GM21390 (cell line): ENCODE data around the gene FAM83B.
"Not testable (repeated sequence)": the region's sequence is repeated elsewhere in the genome, so short reads cannot be mapped to it uniquely, and the experiment has no call there.

Source experiments
- ATAC-seq: cut with Tn5 transposase; IDR thresholded peaks from one replicate; pipeline ENCODE4 v1.9.1; 2021; ENCODE audit not compliant: unreplicated experiment

Gene FAM83B, protein sequence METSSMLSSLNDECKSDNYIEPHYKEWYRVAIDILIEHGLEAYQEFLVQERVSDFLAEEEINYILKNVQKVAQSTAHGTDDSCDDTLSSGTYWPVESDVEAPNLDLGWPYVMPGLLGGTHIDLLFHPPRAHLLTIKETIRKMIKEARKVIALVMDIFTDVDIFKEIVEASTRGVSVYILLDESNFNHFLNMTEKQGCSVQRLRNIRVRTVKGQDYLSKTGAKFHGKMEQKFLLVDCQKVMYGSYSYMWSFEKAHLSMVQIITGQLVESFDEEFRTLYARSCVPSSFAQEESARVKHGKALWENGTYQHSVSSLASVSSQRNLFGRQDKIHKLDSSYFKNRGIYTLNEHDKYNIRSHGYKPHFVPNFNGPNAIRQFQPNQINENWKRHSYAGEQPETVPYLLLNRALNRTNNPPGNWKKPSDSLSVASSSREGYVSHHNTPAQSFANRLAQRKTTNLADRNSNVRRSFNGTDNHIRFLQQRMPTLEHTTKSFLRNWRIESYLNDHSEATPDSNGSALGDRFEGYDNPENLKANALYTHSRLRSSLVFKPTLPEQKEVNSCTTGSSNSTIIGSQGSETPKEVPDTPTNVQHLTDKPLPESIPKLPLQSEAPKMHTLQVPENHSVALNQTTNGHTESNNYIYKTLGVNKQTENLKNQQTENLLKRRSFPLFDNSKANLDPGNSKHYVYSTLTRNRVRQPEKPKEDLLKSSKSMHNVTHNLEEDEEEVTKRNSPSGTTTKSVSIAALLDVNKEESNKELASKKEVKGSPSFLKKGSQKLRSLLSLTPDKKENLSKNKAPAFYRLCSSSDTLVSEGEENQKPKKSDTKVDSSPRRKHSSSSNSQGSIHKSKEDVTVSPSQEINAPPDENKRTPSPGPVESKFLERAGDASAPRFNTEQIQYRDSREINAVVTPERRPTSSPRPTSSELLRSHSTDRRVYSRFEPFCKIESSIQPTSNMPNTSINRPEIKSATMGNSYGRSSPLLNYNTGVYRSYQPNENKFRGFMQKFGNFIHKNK

DNA sequence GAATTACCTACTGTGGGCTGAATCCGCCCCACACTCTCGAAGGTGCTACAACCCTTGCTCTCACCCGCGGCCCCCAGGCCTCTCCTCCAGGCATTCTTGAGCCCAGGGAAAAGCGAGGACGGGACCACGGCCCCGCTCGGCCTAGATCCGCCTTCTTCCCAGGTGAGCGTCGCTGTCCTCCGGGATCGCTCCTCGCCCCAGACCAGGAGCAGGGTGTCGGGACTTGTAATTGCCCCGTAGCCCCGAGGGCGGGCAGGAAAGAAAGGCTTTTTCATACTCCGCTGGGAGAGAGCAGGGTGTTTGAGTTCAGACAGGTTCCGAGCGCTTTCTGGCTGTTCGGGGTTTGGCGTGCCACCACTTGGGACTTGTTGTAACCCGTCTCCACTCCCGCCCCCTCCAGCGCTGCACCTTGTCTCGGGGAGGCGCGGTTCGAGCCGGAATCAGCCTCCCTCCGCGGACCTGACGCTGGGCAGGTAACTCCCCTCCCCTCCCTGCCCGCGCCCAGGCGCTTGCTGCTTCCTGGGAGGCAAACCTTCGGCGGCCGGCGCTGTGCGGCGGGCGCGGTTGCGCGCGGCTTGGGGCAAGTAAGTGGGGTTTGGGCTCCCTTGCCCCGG, at the start of gene FAM83B:
Gene FAM83B (plus strand): TSS at position 529 of the 614 bp plus-strand sequence. CDS start 23,476 bp downstream, outside the sequence.
- ATAC-seq, result no peak

DNA sequence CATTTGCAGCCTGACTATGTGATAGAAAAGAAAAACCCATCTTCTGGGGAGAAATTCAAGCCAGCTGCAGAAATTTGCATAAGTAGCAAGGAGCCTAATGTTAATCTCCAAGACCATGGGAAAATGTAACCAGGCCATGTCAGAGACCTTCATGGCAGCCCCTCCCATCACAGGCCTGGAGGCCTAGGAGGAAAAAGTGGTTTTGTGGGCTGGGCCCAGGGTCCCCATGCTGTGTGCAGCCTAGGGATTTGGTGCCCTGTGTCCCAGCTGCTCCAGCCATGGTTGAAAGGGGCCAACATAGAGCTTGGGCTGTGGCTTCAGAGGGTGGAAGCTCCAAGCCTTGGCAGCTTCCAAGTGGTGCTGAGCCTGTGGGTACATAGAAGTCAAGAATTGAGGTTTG, 49.7 kb upstream of the FAM83B start:
- not testable (repeated sequence) for ATAC-seq

DNA sequence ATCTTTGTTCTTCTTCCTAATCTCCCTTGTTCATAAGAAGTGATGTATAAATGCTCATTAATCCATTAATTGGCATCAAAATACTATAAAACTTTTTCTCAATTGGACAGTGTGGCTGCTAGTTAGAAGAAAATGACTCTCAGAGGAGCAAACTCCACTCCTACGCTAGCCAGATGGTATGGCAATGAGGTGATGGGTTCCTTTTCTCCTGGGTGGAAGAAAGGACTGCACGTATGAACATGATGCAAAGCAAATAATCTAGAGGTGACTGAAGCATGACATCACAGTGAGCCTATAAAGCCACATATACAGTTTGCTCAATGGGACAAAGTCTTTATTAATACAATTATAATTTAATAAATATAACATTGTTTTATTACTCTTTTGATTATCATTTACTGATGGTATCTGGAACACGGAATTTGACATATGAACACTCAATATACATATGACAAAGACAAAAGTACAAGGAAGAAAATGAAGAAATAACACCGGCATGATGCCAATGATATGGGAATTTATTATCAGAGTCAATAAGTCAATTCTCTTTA, 46.4 kb upstream of the FAM83B start:
- no peak for ATAC-seq

DNA sequence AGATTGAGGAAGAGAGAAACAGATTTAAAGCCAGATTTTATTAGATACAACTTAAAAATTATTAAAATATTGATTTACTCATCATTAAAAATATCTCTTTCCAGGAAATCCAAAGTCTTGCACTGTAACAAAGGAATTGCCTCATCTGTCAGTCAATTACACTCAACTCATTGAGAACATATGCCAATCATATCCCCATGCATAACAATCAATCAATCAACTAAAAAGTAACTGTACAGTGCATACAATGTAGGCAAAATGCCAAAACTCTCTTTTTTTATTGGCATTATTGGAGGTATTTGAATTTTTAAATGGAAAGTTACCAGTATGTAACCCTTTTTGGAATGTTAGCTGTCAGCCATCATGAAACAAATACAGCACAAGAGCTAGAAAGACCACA, 45.3 kb upstream of the FAM83B start:
- ATAC-seq, result no peak

DNA sequence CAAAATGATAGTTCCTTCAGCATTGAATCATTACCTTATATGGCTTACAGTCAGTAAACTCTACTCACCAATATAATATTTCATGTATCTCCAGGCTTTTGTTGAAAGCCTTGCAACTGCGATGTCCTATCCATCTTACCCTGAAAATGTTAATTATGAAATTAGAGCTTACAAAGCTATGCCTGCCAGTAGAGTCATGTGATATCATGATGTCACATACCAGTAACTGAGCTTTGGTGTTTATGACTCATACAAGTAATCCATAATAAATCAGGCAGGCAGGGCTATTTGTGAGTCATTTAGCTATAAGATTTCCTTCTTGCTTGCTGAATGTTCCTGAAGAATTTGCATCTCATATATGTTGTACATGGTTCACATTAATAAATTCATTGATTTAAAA, 44.9 kb upstream of the FAM83B start:
- ATAC-seq, result no peak

DNA sequence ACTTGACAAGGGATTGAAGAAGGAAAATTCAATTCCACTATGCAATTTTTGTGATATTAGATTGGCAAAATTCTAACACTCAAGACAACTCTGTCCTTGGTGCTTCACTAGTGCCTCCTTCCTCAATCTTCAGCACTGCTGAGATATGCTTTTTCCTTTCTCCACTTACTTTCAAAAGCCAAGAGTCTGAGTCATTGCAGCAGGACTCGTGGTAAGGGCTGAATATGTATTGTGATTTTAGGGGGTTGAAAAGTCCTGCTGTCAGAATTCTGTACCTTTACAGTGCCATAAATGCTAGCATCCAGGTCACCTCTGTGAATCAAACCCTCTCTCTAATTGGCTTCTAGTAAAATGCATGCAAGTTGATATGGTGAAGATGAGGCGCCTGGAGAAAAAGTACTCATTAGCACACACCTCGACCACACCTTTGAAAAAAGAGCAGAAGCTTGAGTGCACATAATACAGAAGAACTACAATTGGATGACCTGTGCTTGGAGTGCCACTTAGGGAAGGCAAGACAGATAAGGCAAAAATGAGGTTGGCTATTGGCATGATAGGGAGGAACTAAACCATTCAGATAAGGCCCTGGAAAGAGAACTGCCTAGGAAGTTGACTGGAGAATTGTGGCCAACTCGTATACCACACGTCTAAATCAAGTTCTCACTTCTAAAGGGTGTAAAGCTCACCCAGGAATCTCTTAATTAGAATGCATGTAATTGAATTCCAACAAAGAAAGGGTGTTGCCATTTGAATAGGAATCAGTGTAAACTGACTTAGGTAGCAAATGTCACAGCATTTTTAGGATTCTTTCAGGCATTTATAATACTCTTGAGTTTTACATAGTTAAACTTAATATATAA, 43.6 kb upstream of the FAM83B start:
- no peak for ATAC-seq

DNA sequence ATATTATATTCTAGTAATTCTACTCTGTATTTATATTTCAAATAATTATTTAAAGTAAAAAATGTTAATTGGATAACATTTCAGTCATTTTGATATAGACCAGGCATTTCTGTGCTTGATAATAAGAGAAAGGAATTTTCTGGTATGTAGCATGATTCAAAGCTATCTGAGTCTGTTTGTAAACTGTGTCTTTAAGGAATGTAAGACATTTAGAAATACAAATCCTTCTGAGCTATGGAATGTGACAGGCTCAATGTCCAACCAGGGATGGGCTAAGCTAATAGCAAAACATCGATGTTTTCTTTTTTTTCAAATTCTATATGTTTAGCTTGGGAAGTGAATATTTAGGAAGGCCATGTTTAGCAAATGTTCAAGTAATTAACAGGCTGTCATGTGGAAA, 41.5 kb upstream of the FAM83B start:
- ATAC-seq, result no peak

DNA sequence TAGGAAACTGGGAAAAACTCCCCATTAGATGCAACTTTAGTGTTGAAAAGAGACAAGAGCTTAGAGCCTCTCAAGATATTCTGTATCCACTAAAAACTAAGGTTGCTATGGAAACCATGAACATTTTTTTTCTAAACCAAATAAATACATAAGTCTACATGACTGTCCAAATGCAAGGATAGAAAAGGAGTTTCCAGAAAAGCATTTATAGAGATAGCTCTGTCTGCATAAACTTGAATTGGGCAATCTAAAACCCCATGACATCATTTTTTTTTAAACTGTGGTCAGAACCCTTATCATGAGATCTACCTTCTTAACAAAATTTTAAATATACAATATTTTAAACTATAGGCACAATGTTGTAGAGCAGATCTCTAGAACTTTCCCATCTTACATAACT, 36.4 kb upstream of the FAM83B start:
- ATAC-seq, result no peak

DNA sequence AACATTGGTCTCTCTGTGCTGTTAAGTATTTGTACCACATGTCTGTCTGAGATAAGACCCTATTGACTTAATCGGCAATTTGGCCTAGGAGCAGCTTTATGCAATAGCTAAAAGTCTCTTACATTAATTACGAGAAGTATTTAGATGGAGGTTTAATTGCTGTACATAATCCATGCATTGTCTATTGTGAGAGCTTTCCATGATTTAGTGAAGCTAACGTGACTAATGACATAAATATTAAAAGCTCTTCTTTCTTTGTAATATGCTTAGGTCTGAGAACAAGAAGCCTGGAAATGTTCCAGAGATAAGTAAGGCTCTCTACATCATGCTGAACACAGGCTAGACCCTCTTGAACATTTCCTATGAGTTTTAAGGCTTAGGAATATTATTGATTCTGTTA, 32.7 kb upstream of the FAM83B start:
- no peak for ATAC-seq

DNA sequence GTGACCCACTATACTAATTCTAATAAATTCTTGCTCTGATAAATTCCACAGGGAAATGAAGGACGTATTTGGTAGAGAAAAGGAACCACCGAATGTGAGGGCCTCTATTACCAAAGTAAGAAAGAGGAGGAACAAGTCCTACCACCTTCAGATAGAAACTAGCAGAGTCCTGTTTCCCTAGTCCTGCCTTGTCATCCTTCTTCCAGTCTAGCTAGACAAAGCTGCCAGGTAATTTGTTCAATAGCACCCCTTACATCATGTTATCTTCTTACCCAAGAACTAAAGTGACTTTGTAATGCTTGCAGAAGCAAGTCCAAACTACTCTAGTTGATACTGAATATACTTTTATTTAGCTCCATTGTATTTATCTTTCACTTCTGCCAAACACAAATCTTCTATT, 29.3 kb upstream of the FAM83B start:
- no peak for ATAC-seq

DNA sequence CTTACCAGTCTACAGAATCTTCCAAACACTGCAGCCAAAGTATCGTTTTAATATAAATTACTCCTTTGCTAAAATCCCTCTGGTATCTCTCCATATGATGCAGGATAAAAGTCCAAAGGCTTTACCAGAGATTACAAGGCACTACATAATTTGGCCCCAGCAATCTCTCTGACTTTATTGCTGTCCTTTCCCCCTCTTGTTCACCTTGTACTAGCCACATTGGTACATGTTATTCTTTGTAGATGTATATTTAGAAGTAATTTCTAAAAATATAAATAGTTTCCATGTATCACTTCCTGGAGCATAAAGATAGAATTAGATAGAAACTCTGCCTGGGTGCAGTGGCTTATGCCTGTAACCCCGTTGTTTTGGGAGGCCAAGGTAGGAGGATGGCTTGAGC, 28.7 kb upstream of the FAM83B start:
- no peak for ATAC-seq

DNA sequence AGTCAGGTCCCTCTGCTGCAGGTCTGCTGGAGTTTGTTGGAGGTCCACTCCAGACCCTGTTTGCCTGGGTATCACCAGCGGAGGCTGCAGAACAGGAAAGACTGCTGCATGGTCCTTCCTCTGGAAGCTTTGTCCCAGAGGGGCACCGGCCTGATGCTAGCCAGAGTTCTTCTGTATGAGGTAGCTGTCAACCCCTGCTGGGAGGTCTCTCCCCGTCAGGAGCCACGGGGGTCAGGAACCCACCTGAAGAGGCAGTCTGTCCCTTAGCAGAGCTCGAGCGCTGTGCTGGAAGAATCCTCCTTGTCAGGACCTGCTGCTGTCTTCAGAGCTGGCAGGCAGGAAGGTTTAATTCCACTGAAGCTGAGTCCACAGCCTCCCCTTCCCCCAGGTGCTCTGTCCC, 22.3 kb upstream of the FAM83B start:
- not testable (repeated sequence) for ATAC-seq

DNA sequence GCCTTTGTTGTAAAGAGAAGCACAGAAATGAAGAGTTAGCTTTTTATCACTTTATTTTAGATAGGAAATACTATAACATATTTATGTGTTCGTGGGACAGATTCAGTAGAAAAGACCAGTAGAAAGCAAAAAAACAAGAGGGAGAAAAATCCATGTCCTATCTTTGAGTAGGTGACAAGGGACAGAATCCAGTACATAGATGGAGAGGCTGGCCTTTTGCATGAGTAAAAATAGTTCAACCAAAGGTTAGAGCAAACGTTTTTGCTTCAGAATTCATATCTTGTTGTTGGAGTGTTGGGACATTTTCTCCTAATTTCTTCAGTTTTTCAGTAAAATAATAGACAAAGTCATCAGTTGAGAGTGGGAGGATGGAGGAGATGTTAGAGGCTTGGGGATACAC, 19.6 kb upstream of the FAM83B start:
- ATAC-seq, result no peak

DNA sequence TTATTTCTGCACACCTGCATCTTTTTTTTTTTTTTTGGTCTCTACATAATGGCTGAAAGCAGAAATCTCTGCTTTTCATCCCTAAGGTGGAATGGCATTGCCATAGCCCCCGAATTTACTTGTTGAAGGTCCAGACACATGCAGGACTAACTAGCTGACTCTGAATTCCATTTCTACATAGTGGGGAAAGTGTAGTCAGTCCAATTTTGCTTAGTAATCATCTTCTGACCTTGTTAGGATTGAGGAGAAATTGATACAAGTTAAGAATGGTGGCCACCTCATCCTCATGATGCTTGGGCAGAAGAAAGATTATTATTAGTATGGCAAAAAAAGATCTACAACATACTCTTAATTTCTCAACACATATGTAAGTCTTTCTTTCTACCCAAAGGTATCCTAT, 16.4 kb upstream of the FAM83B start:
- ATAC-seq, result no peak

DNA sequence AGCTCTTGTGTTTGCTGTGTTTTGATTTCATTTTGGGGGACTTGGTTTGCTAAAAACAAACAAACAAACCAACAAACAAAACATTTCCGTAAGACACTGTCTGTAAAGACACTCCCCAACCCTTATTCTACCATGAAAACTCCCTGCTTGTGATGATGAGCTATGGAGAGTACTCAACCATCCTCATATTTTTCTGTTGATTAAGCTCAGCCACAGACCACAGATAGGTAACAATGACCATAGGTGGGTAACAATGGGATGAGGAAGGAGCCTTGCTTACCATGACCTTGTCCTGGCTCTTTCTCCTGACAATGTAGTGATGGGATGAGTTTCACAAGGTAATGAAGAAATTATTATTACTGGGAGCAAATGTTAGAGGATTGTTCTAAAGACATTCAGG, 11.4 kb upstream of the FAM83B start:
- no peak for ATAC-seq

DNA sequence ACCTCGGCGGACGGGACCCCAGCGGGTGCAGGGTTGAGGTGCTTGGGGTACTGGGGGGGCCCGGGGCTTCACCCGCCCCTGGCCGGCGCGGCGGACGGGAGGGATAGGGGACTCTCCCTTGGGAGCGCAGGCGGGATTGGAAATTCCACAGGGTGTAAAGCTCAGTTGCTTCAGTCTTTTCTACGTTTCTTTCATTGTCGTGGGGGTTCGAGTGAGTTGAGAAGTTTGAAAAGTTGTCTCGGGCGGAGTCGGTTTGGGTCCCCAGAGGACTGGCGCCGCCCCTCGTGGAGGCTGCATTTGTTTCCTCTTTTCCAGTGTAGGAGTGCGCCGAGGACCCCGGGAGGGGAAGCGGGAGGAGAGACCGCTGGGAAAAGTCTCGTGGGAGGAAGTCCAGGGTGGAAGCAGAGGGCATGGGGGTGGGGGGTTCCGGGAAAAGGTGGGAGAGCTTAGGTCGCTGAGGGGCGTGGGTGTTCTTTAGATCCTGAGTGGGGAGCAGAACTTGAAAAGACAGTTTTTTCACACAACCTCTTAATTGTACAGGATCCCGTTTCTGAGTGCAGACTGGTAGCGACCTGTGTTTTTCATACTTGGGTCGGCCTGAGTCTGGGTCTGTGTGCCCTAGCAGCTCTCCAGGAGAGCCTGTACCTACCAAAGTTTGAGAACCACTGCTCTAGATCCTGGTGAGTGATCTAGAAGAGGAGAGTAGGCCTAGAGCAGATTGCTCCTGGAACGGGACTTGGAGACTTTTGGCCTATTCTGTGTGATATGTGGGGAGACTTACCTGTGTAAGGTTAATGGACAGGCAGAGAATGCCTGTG, 495 bp downstream of the FAM83B start:
- ATAC-seq, result no peak

DNA sequence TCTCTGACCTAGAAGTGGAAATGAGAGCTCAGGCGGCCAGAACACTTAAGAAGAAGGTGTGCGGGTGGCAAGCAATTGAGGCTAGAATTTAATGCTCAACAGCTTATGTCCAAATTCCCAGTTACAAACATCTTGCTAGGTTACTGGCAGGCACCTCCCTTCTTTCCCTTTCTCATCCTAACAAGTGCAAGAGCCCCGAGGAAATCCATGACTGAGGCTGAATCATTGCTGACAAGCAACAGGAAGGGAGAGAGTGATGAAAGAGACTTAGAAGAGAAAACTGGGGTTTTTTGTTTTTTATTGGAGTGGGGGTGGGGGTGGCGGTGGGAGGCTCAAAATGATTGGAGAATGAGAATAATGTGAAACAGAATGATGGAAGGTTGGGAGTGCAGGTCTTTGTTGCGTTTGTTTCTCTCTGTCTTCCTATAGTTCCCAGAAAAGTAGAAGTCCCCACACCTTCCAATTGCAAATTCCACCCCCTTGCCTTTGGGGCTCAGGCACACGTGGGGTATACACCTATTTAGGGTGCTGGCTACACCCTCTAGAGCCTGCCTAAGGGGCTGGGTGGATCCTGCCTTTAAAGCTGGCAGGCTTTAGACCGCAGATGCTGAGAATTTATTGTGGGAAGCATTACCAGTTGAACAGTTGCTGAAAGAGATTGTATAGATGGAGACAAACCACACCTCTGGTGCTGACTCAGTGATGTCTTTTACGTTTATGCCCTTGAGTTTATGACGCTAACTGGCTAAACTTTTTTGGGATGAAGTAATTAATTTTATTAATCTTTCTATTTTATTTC, 1.4 kb downstream of the FAM83B start:
- no peak for ATAC-seq

DNA sequence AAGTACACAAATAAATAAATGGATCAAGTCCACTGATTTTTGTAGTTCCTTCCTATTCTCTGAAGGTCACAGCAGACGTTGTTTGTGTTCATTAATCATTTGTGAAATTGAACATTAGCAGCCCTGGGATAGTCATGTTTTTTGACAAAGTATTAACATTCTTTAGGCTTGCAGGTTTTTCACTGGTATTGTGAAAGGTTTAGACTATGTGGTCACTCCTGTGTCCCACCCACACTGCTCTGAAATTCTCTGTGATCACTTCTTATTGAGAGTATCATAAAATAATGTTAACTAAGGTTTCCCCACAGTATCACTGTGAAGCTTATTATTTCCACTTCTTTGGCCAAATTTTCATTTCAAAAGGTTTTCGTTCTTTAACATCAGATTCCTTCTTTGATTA, 3.5 kb downstream of the FAM83B start:
- ATAC-seq, result no peak

DNA sequence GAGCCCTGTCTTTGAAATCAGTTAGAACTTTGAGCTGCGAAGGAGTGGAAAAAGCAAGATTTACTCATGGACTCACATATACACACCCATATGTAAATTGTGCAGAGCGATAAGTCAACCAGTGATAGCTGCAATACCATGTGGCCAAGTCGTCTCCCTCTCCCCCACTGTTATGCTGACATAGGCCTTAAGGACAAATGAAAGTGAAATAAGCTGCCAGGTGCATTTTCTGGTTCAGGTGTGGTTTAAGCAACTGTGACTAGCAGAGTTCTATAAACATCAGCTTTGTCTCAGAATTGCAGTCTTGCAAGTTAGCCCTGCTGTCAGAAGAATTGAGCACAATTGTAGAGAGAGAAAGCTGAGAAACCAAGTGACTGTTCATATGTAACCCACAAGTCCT, 9.6 kb downstream of the FAM83B start:
- ATAC-seq, result no peak
